IgD-negative memory B cell (primary cell): ENCODE results near the gene WNT3. TPM values are rescaled to one million over a fixed set of nuclear protein-coding genes. Genes with fewer than 3 reads are reported as not detected.
"Not testable (repeated sequence)": the region's sequence is repeated elsewhere in the genome, so short reads cannot be mapped to it uniquely, and the experiment has no call there.

Experiments used
- H3K27ac Mint-ChIP-seq, 3 donors: one replicate each; pipeline ENCODE4 v1.8.0; 2020 to 2022; ENCODE audit warnings: mild to moderate bottlenecking in 3 of 3, mixed read lengths in 3 of 3, moderate library complexity in 1 of 3
- H3K27me3 Mint-ChIP-seq: one replicate; pipeline ENCODE4 v1.8.0; 2021; ENCODE audit warnings: mixed read lengths
- H3K36me3 Mint-ChIP-seq: one replicate; pipeline ENCODE4 v1.8.0; 2020; ENCODE audit warnings: mild to moderate bottlenecking, mixed read lengths
- H3K4me1 Mint-ChIP-seq, 3 donors: one replicate each; pipeline ENCODE4 v1.8.0; 2020 to 2022; ENCODE audit warnings: mixed read lengths in 3 of 3, mild to moderate bottlenecking in 1 of 3
- H3K4me3 Mint-ChIP-seq, 4 donors: one replicate each; pipeline ENCODE4 v1.8.0; 2020 to 2022; ENCODE audit warnings: mild to moderate bottlenecking in 4 of 4, mixed read lengths in 4 of 4, moderate library complexity in 3 of 4
- H3K9me3 Mint-ChIP-seq, 3 donors: one replicate each; pipeline ENCODE4 v1.8.0; 2020 to 2021; ENCODE audit warnings: mixed read lengths in 3 of 3, mild to moderate bottlenecking in 1 of 3
- polyA plus RNA-seq: library from polyadenylated mRNA; unstranded; fragments of 300-500 nt; fragmentation: Illumina TruSeq; gene quantifications from one replicate; pipeline ENCODE4 v1.2.3, GENCODE V29; 2021

WNT3 gene
- polyA plus RNA-seq, 1 donor from 2014 or later, result 0.14 TPM

DNA sequence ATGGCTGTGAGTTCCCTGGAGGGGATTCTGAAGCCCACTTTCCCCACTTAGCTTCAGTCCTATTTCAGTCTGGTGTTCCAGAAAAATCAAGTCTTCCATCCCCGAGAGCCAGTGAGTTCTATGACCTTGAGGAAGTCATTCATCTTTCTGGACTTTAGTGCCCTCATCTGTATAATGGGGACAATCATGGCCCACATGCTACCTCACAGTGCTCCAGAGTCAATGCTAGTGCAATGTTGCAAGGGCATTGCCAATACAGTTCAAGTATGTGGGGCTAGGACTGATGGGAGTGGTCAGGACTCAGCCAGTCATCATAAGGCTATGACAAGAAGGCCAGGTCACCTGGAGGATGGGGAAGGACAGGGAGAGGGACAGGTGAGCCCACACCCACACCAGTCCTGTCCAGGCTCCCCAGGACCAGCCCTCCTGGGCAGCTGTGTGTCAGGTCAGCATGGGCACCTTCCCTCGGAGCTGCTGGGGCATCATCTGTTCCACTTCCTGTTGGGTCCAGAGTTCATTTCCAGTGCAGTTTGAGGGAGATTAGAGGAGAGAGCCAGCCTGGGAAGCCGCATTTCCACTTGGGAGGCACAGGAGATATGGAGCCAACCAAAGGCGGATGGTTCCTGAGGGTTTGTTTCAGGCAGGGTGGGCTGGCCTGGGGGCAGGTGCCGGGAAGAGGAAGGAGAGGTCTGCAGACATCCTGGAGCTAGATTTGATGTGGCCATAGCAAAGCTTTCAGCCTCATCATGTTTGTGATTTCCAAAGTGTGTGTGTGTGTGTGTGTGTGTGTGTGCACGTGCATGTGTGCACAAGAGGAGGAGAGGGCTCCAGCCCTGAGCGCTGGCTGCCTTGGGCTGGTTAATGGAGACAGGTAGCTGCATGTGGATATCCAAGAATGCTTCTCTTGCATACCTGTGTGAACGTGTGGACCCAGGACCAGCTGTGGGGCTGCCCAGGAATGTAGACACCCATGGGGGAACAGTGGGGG, 29.0 kb upstream of the WNT3 start:
- Mint-ChIP-seq H3K4me3 (peak overlapping the region in 1 of 4 donors; percentile 34), H3K9me3 (peaks cover 5 to 13% (median 6%) of the 10 kb centered on the region in 3 donors), H3K36me3 (no peaks in the 10 kb centered on the region), H3K4me1 (peaks cover 6 to 11% (median 7%) of the 10 kb centered on the region in 3 donors), H3K27me3 (peaks cover 60% of the 10 kb centered on the region), H3K27ac (no peak overlapping the region)

DNA sequence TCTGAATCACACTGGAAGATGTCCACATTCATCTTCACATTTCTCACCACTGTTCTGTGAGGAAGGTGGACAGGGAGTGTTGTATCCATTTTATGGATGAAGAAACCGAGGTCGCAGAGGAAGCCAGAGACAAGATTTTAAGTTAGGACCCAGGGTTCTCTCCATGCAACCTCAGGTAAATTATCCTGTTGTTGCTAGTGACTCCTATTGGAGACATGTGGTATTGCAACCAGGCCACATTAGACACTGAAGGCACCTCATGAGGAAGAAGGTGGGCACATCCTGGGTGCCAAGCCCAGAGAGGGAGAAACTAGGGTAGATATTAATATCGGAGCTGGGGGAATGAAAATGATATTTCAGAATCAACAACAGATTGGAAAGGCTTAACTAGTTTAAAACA, 24.3 kb upstream of the WNT3 start:
- peak overlapping the region in 1 of 3 donors; percentile 74 for H3K27ac Mint-ChIP-seq
- peaks cover 5 to 17% (median 6%) of the 10 kb centered on the region in 3 donors for H3K9me3 Mint-ChIP-seq
- peaks cover 4 to 7% (median 6%) of the 10 kb centered on the region in 3 donors for H3K4me1 Mint-ChIP-seq
- H3K36me3 Mint-ChIP-seq, result no peaks in the 10 kb centered on the region
- H3K27me3 Mint-ChIP-seq, result peaks cover 46% of the 10 kb centered on the region
- H3K4me3 Mint-ChIP-seq, result no peak overlapping the region

DNA sequence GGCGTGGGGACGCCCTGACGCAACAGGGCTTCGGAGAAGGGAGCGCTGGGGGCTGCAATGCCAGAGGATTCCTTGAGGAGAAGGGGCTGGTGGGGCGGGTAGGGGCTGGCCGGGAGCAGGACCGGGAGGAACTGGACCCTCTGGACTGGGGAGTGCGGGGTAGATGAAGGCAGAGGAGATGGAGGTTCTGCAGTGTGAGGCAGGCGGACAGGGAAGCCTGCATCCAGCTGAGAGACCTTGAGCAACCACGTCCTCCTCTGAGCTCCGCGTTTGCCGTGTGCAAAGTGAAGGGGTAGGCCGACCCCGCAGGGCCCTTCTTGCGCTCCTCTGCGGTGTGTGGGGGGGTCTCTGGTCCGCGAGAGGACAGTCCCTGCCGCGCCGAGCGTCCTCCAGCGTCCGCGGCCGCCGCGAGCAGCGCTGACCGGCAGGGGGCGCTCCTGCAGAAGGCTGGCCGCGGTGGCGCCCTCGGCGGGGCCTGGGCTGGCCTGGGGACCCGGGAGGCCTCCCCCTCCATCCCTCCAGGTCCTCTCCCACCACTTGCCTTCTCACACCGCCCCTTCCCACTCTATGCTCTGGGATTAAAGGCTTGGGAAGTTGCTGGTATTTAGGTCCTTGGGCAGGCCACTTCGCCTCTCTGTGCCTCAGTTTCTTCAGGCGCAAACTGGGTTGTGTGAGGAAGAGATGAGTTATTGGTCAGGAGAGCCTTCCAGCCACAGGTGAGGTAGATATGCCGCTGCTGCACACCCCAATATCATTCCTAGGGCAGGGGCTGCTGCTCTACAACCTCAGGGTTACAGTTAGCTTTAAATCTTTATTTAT, 23.3 kb upstream of the WNT3 start:
- H3K9me3 Mint-ChIP-seq, result peaks cover 5 to 17% (median 6%) of the 10 kb centered on the region in 3 donors
- H3K4me3 Mint-ChIP-seq, result peak overlapping the region in 1 of 4 donors; percentile 17
- peaks cover 4 to 7% (median 6%) of the 10 kb centered on the region in 3 donors for H3K4me1 Mint-ChIP-seq
- peak overlapping the region in 1 of 3 donors; percentile 74 for H3K27ac Mint-ChIP-seq
- H3K36me3 Mint-ChIP-seq, result no peaks in the 10 kb centered on the region
- H3K27me3 Mint-ChIP-seq, result peaks cover 38% of the 10 kb centered on the region

GRCh38 chr17:46840596-46840995, 22.1 kb upstream of the WNT3 start:
- not testable (repeated sequence) for H3K4me1 Mint-ChIP-seq, H3K27ac Mint-ChIP-seq, H3K36me3 Mint-ChIP-seq, H3K4me3 Mint-ChIP-seq
- H3K9me3 Mint-ChIP-seq, result peaks cover 5 to 15% (median 6%) of the 10 kb centered on the region in 3 donors
- peaks cover 31% of the 10 kb centered on the region for H3K27me3 Mint-ChIP-seq

DNA sequence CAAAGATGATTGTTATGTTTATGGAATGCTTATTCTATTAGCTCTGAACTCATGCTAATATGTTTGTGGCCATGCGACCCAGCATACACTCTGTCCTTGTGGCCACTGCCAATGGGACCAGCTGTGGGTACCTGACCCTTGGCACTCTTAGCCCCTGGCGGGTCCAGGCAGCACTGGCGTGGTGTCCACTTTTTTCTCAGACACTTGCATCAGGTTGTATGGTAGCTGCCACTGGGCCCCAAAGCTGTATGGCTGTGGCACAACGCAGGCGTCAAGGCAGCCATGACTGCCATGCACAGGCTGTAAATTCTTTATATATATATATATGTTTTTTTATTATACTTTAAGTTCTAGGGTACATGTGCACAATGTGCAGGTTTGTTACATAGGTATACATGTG, 20.7 kb upstream of the WNT3 start:
- Mint-ChIP-seq H3K36me3 (no peaks in the 10 kb centered on the region), H3K4me1 (no peaks in the 10 kb centered on the region), H3K27me3 (peaks cover 27% of the 10 kb centered on the region), H3K27ac (no peak overlapping the region), H3K4me3 (no peak overlapping the region), H3K9me3 (peaks cover 5 to 15% (median 6%) of the 10 kb centered on the region in 3 donors)

GRCh38 chr17:46837521-46837920, 19.0 kb upstream of the WNT3 start:
- peaks cover 23% of the 10 kb centered on the region for H3K27me3 Mint-ChIP-seq
- H3K36me3 Mint-ChIP-seq, result no peaks in the 10 kb centered on the region
- H3K4me1 Mint-ChIP-seq, result no peaks in the 10 kb centered on the region
- H3K9me3 Mint-ChIP-seq, result peaks cover 0 to 4% (median under 1%) of the 10 kb centered on the region in 3 donors
- no peak overlapping the region for H3K27ac Mint-ChIP-seq
- H3K4me3 Mint-ChIP-seq, result no peak overlapping the region

DNA sequence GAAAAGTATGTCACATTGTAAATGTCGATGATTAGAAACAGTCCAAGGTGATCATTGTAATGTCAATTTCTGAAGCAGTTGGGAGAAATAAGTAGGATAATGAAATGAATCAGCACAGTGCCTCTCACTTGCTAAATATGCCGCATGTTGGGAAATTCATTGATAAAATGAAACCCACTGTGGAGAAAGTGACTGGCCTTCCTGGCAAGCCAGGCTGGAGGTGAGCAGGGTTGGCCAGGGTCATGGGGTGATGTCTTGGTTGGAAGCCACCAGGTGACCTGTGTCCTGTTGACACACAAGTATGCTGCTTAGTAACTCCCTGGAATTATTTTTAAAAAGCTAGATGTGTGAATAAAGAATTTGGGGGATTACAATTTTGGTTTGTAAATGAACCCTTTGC, 18.0 kb upstream of the WNT3 start:
- H3K36me3 Mint-ChIP-seq, result no peaks in the 10 kb centered on the region
- H3K4me1 Mint-ChIP-seq, result no peaks in the 10 kb centered on the region
- H3K9me3 Mint-ChIP-seq, result peaks cover 0 to 4% (median 0%) of the 10 kb centered on the region in 3 donors
- no peak overlapping the region for H3K4me3 Mint-ChIP-seq
- H3K27ac Mint-ChIP-seq, result peak overlapping the region in 1 of 3 donors; percentile 15
- peaks cover 16% of the 10 kb centered on the region for H3K27me3 Mint-ChIP-seq

DNA sequence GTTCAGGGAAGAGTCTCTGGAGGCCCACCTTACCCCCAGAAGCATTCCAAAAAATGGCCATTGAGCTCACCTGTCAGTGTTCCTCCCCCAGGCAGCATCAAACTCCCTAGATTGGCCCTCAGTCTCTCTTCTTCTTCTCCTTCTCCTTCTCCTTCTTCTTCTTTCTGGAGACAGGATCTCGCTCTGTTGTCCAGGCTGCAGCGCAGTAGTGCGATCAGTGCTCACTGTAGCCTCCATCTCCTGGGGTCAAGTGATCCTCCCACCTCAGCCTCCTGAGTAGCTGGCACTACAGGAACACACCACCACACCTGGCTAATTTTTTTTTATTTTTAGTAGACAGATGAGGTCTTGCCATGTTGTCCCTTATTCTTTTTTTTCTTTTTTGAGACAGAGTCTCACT, 16.4 kb upstream of the WNT3 start:
- peaks cover 5% of the 10 kb centered on the region for H3K27me3 Mint-ChIP-seq
- H3K36me3 Mint-ChIP-seq, result no peaks in the 10 kb centered on the region
- no peaks in the 10 kb centered on the region for H3K4me1 Mint-ChIP-seq
- no peak overlapping the region for H3K27ac Mint-ChIP-seq
- H3K4me3 Mint-ChIP-seq, result no peak overlapping the region
- peaks cover 0 to 3% (median 0%) of the 10 kb centered on the region in 3 donors for H3K9me3 Mint-ChIP-seq

DNA sequence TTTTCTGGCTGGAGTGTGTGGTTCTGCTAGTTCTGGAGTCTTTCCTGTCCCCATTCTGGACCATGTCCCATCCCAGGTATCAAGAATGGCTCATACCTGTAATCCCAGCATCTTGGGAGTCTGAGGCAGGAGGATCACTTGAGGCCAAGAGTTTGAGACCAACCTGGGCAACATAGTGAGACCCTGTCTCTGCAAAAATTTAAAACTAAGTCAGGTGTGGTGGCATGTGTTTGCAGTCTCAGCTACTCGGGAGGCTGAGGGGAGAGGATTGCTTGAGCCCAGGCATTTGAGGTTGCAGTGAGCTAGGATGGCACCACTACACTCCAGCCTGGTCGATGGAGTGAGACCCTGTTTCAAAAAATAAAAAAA, 15.3 kb upstream of the WNT3 start:
- H3K27ac Mint-ChIP-seq, result no peak overlapping the region
- no peaks in the 10 kb centered on the region for H3K9me3 Mint-ChIP-seq
- H3K4me3 Mint-ChIP-seq, result peak overlapping the region in 1 of 4 donors; percentile 55
- H3K36me3 Mint-ChIP-seq, result no peaks in the 10 kb centered on the region
- H3K4me1 Mint-ChIP-seq, result no peaks in the 10 kb centered on the region
- H3K27me3 Mint-ChIP-seq, result peaks cover 5% of the 10 kb centered on the region

DNA sequence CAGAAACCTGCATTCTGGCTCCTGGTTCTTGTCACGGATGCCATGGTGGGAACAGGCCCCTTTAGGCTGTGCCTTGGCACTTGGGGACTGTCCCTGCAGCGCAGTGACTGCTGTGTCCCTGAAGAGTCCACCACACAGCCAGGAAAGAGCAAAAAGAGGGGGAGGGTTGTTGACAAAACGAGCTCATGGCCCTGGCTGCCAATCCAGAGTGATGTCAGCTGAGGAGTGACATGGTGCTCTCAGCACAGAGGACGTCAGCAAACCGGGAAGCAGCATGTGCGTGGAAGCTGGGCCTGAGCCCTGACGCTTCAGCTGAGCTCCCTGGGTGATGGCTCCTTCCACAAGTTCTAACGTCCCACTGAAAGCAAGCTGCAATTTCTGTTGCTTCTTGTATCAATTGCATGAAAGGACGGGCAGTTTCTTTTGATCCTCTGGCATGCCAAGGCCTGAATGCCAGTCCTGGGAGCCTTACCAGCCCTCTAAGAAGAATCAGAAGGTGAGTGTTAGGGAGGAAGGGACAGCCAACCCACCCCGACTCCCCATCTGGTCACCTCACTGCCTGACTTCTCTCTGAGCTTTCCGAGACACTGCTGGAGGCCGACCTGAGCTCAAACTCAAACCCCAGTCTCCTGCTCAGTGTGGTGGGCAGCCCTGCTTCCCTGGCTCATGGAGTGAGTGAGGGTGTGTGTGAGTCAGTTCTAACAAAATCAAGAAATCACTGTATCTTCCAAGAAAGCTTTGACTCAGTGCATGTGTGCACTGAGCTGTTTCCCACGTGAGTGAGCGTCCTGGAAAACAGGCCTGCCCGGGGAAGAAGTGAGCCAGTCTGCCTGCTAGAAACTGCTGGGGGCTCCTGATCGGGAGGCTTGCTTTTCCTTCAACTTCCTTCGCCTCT, 14.7 kb upstream of the WNT3 start:
- H3K4me3 Mint-ChIP-seq, result no peak overlapping the region
- peaks cover 5% of the 10 kb centered on the region for H3K27me3 Mint-ChIP-seq
- no peaks in the 10 kb centered on the region for H3K9me3 Mint-ChIP-seq
- H3K36me3 Mint-ChIP-seq, result no peaks in the 10 kb centered on the region
- H3K4me1 Mint-ChIP-seq, result no peaks in the 10 kb centered on the region
- H3K27ac Mint-ChIP-seq, result no peak overlapping the region

DNA sequence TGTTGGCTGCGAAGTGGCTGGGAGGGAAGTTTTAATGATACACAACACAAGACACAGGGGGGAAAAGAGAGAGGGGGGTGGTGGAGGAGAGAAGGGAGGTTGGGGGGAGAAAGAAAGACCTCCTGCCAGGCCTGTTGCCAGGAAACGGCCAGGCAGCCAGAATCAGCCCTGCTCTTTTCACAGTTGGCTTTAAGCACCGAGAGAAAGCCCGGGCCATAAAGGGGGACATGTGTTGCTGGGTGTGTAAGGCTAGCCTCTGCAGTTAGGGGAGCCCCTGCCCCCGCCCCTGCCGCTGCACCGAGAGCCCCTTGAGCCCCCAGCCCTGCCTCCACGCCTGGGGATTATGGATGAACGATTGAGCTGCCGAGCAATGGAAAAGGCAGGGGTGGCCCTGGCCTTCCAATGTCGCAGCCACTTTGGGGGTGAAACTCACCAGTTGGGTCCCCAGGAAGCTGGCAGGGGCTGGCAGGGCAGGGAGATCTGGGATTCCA, 13.9 kb upstream of the WNT3 start:
- Mint-ChIP-seq H3K4me1 (no peaks in the 10 kb centered on the region), H3K36me3 (no peaks in the 10 kb centered on the region), H3K27ac (peak overlapping the region in 1 of 3 donors; percentile 59), H3K9me3 (no peaks in the 10 kb centered on the region), H3K27me3 (peaks cover 4% of the 10 kb centered on the region), H3K4me3 (no peak overlapping the region)

GRCh38 chr17:46831573-46832330, 13.3 kb upstream of the WNT3 start:
- no peaks in the 10 kb centered on the region for H3K4me1 Mint-ChIP-seq
- H3K36me3 Mint-ChIP-seq, result no peaks in the 10 kb centered on the region
- peak overlapping the region in 1 of 3 donors; percentile 88 for H3K27ac Mint-ChIP-seq
- H3K27me3 Mint-ChIP-seq, result peaks cover 7% of the 10 kb centered on the region
- H3K9me3 Mint-ChIP-seq, result no peaks in the 10 kb centered on the region
- H3K4me3 Mint-ChIP-seq, result no peak overlapping the region

DNA sequence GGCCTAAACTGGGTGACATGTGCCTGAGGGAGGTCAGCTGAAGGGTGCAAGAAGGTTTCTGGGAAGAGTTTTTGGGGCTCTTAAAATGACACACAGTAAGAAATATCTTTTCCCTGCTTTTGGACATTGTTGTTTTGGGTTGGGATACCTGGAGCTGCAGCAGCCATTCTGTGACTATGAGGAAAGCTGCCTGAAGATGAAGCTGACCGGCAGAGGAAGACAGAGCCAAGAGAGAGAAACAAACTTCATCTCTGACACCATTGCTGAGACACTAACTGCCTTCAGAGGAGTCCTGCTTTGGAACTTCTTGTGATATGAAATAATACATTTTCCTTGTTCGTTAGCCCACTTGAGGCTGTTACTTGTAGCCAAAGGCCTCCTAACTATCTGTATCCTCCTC, 8.8 kb upstream of the WNT3 start:
- Mint-ChIP-seq H3K27ac (no peak overlapping the region), H3K9me3 (no peaks in the 10 kb centered on the region), H3K27me3 (peaks cover 20% of the 10 kb centered on the region)

GRCh38 chr17:46826116-46826515, 7.6 kb upstream of the WNT3 start:
- Mint-ChIP-seq H3K4me3 (no peak overlapping the region), H3K27me3 (peaks cover 29% of the 10 kb centered on the region), H3K4me1 (no peaks in the 10 kb centered on the region), H3K9me3 (no peaks in the 10 kb centered on the region), H3K36me3 (peaks cover 2% of the 10 kb centered on the region), H3K27ac (no peak overlapping the region)

More for the DNA sequence above, 8.8 kb upstream of the WNT3 start:
- H3K4me3 Mint-ChIP-seq, result no peak overlapping the region
- peaks cover 2% of the 10 kb centered on the region for H3K36me3 Mint-ChIP-seq
- H3K4me1 Mint-ChIP-seq, result no peaks in the 10 kb centered on the region
